ENCODE measurements around the gene GNLY.

- no peak for TF ChIP-seq POLR2A (IDR thresholded peaks at IDR 0.05; ENCODE audit: low read depth, low read length)
- TF ChIP-seq POLR2AphosphoS5 (IDR thresholded peaks at IDR 0.05; ENCODE audit: low read depth, low read length), result no peak
Measured at GRCh38 chr2:85748039-85748734, 54.0 kb downstream of the GNLY start.
